Ramos (cell line): ENCODE results near the gene LIMS2.

Experiments
- in situ Hi-C: fragments of 300-500 bp; cut with MboI; formaldehyde crosslinking; loops from one replicate; pipeline ENCODE4 v1.14.3; 2022; ENCODE audit warnings: low sequenced_read_pairs; ENCODE audit not compliant: unreplicated experiment

Gene LIMS2

DNA sequence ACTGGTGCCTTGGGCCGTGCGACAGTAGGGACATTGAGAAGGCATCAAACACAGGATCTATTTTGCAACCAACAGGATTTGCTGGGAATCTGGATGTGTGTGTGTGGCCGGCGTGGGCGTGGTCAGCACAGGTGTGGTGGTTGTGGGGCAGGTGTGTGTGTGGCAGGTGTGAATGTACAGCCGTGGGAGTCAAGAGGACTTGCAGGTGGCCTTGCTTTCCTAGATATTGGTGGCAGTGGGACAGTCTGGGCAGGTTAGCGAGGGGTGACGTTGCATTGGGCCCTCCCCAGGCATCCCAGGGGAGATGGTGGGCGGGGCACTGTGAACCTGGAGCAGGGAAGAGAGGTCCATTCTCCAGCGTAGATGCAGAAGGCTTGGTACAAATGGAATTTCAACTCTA is 3.2 kb upstream of the LIMS2 start:
- in situ Hi-C loops, result no loop called here

GRCh38 chr2:127676906-127677305 is 1.6 kb upstream of the LIMS2 start:
- in situ Hi-C loops, result no loop called here

- in situ Hi-C loops, result no loop called here
Observed at GRCh38 chr2:127674241-127675209, 805 bp downstream of the LIMS2 start.

DNA sequence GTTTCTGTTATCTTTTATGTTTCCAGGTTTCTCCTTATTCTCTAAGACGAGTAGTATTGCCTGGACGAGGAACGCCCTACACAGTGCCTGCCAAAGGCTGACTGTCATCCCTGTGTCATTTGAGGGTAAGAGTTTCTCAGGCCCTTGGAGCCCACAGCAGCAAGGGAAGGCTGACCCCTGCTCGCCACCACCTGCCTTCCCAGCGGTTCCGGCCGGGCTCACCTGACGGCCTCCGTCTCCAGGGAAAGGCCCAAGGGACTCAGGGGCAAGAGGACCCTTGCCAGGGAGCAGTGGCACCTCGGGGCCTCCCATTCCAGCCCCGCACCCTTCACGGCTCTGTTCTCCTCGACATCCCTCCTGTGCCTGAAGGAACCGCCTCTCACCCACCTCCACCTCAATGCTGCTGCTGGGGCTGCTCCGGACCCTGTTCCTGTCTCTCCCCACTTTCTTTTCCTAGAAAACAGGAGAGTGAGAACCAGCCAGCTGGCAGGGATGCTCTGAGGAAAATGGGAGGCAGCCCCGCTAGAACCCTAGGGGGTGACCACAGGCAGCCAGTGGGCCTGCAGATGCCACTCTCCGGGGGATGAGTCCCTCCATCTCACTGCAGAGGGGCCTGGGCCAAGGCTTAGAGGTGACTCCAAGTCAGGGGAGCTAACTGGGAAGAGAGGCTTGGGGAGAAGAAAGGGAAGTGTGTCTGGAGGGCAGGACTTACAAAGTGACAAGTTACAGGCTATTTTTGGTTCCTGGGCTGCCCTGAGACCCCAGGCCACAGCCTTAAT is 1.9 kb downstream of the LIMS2 start:
- in situ Hi-C loops, result no loop called here

DNA sequence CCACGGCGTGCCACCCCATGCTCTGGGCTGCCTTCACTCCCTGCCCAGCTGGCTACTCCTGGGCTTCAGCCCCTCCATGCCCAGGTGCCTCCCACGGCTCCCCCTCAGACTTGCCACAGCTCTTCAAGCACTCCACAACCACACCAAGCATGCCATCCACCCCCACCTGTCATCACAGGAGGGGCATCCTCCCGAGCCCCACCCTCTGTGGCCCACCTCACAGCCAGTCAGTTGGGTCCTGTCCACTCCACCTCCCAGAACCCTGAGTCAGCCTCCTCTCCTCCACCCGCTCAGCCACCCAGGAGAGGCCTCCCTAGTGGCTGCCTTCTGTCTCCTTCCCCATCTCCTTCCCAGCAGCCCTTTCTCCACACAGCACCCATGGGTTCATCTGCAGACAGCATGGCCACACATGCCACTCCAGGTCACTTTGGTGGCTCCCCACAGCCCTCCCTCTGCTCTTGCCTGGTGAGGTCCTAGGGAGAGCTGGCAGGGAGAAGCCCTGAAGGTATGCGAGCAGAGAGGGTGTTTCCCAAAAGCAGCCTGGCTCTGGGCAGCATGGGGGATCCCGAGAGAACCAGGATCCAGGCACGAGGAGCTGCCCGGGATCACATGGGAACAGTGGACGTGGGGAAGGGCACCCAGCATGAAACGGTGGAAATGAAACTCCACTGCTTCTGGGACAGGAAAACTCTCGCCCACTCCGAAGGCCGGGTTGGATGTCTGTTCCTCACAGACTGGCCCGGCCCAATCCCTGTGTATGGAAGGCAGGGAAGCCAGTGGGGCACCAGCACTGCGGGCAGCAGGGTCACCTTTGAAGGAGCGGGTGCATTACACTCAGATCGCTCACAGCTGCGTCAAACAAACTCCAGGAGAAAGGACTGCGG is 2.7 kb downstream of the LIMS2 start:
- in situ Hi-C loops, result no loop called here

DNA sequence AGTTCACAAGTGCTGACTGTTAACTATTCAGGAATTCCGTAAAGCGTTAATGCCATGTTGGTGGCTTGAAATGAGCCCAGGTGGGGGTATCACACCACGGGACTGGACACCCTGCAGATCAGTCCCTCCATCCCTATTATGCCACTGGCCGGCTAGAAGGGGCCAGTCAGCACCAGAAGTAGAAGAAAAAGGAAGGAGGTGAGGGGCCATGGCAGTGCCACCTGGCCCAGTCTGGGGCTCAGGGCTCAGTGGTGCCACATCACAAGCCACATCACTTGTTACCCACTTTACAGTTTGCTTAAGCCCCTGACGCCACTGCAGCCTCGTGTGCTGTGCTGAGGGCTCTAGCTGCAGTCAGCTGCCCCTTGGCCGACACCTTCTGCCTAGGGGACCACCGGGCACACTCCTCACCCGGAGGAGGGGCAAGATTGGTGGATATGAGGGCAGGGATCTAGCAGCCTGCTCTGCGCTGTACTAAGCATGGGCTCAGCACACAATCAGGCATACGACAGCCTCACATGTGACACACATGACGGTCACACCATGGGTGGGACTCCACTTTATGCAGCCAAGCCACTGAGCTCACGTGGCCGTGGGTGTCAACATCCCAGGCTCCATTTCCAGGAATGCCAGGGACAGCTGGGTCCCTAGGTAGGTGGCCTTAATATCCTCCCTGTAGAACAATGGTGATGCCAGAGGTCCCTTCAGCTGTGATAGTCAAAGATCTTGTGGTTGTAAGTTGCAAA is 3.6 kb downstream of the LIMS2 start:
- in situ Hi-C loops, result no loop called here

DNA sequence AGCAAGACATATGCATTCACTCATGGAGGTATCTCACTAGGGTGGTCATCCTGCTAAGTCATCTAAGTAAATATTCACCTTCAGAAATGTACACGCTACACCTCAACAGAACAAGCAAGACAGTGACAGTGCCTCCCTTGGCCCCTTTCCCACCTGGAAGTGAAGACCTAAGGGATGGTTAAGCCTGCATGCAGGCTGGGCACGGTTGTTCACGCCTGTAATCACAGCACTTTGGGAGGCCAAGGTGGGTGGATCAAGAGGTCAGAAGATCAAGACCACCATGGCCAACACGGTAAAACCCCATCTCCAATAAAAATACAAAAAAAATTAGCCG is 4.4 kb downstream of the LIMS2 start:
- in situ Hi-C loops, result no loop called here

- in situ Hi-C loops, result no loop called here
Observed at GRCh38 chr2:127670055-127670956, 5.0 kb downstream of the LIMS2 start.

- in situ Hi-C loops, result no loop called here
Observed at GRCh38 chr2:127669056-127669455, 6.3 kb downstream of the LIMS2 start.

- in situ Hi-C loops, result no loop called here
Observed at GRCh38 chr2:127665267-127665893, 9.9 kb downstream of the LIMS2 start.

DNA sequence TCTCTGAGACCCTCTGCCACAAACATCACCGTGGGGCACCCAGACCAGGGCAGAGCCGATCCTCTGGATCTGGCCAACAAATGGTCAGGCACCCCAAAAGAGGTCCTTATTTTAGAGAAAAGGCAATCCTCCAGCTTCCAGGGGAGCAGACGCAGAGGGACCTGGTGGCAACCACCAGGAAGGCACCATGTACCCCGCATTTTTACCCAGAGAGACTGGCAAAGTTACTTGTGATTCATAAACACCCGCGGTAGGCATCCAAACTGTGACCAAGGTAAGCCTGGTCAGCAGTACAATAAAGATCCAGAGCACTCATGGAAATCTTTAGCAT is 10.5 kb downstream of the LIMS2 start:
- in situ Hi-C loops, result no loop called here

- in situ Hi-C loops, result no loop called here
Observed at GRCh38 chr2:127664065-127664894, 11.1 kb downstream of the LIMS2 start.

DNA sequence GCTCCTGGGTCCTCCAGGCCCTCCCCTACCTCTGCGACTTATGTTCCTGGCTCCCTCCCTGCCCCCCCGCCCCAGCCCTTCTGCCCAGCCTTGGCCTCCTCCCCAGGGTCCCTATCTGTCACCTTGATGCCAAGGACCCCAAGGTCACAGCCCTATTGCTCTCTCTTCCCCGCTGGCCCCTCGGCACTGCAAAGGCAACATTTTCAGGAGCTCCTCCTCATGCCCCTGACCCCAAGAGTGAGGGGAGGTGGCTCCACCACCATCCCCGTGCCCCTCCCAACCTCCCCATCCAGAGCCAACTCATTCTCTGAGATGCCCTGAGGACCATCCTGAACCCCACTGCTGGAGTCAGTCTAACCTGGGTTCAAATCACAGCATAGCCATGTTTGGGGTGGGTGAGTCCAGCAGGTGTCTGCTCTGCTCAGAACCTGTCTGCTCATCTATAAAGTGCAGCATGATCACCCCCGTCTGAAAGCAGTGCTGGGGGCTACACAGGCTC is 11.7 kb downstream of the LIMS2 start:
- in situ Hi-C loops, result no loop called here

DNA sequence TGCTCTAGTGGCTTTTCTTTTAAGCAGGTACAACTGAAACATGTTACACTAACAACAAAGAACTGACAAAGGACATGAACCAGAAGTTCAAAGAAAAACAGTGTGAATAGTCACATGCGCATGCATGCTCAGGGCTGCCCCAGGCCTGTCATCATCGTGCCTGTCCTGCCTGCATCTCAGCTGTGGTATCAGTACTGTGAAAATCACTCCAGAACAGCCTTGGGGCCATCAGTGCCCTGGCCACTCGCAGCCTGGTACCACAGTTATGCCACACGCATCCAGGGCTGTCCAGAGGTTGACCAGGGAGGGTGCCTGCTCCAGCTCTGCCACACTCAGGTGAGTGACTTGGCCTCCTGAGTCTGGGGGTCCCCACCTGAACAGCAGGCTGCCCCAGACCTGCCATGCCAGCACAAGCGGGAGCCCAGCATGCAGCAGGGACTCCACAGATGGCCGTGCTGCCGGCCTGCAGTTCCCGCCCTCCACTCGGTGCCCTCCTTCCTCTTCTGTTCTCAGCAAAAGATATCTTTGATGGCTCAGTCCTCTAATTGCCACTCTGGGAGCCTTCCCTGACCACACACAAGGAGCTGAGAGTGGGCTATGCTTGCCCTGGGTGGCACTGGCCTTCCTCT is 12.3 kb downstream of the LIMS2 start:
- in situ Hi-C loops, result no loop called here

DNA sequence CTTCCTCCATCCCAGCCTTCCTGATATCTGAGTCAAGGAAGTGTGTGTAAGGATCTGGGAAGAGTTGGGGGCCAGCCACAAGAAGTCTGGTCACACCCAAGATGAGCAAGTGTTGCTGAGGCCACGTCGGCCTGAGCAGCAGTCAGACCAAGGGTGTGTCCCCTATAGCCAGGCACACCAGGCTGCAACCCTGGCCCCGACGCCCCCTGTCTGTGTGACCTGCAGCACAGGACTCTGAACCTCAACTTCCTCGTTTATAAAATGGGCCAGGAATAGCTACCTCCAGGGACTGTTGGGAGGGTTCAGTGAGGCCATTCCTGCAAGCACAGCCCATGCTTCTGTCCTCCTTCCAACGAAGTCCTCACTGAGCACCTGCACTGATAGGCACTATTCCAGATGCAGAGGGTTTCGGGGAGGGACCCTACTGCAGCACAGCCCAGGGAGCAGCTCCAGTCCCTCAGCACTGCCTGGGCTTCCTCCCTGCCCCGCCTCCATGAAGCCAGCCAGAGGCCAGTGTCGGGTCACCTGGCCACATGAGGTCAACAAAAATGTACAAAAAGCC is 13.3 kb downstream of the LIMS2 start:
- in situ Hi-C loops, result no loop called here

- in situ Hi-C loops, result no loop called here
Observed at GRCh38 chr2:127661072-127661649, 14.2 kb downstream of the LIMS2 start.

DNA sequence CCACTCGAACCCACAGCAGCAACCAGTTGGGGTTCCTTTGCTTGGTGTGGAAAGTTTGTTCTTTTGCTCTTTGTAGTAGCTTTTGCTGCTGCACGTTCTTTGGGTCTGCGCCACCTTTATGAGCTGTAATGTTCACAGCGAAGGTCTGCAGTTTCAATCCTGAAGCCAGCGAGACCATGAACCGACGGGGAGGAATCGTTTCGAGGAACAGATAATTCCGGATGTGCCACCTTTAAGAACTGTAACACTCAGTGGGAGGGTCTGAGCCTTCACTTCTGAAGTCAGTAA is 15.1 kb downstream of the LIMS2 start:
- in situ Hi-C loops, result no loop called here
